A549 (cell line): ENCODE data around the gene KCNN3. TPM values are rescaled to one million over a fixed set of nuclear protein-coding genes. Genes with fewer than 3 reads are reported as not detected.

Experiments used
- ATAC-seq, 2 experiments: fragments of 200-7000 bp in 1 of 2; fragments of >200 bp in 1 of 2; cut with Nextera tagmentation in 1 of 2; cut with Tn5 transposase in 1 of 2; 3 replicates each; pipeline versions ENCODE4 v1.8.0 to v1.9.1; 2018 to 2020; ENCODE audit warnings: mild to moderate bottlenecking in 1 of 2, moderate library complexity in 1 of 2
- CTCF ChIA-PET: fragments of 300-600 bp; sonication (Branson Sonifier 250); formaldehyde crosslinking; extraction: SDS; loops from one replicate; lab custom pipeline; 2021; ENCODE audit warnings: antibody characterized with exemption, inconsistent platforms; lab: Yijun Ruan, JAX
- POLR2A ChIA-PET: fragments of 350-600 bp; formaldehyde crosslinking; extraction: SDS; loops from one replicate; lab custom pipeline; 2021; ENCODE audit warnings: antibody characterized with exemption, inconsistent platforms; lab: Yijun Ruan, JAX
- DNase-seq, 2 experiments: peaks; one replicate each; pipeline versions ENCODE4 v3.0.0 to v3.0.0-alpha.2; 2011 to 2016; ENCODE audit warnings: low read depth in 1 of 2, low spot score in 1 of 2
- FAIRE-seq: peaks from 2 replicates; lab custom pipeline; 2011; peaks lifted over from hg19 to GRCh38; lab: Jason Lieb, UNC
- H3K27ac ChIP-seq, 2 experiments: fragments of >200 bp; sonication (Bioruptor Twin); formaldehyde crosslinking; 3 replicates each; pipeline ENCODE4 v1.5.1; 2016 to 2017
- H3K4me1 ChIP-seq: fragments of >200 bp; sonication (Bioruptor Twin); formaldehyde crosslinking; 3 replicates; pipeline ENCODE4 v1.6.1; 2016
- H3K4me2 ChIP-seq: fragments of >200 bp; sonication (Bioruptor Twin); formaldehyde crosslinking; 3 replicates; pipeline ENCODE4 v1.6.1; 2016
- H3K4me3 ChIP-seq: fragments of >200 bp; sonication (Bioruptor Twin); formaldehyde crosslinking; 3 replicates; pipeline ENCODE4 v1.5.1; 2016
- H3K9me3 ChIP-seq: fragments of >200 bp; sonication (Bioruptor Twin); formaldehyde crosslinking; 3 replicates; pipeline ENCODE4 v1.6.1; 2016
- CEBPB ChIP-seq, 2 experiments: fragments of >200 bp in 1 of 2; sonication (Bioruptor Twin) in 1 of 2; formaldehyde crosslinking in 1 of 2; IDR thresholded peaks; 2 replicates each; pipeline ENCODE4 v1.6.1; 2012 to 2016
- E2F6 ChIP-seq: IDR thresholded peaks from 2 replicates; pipeline ENCODE4 v1.6.1; 2012; ENCODE audit warnings: low read depth, borderline replicate concordance
- EHF ChIP-seq: fragments of 250-450 bp; sonication (Bioruptor Pico); IDR thresholded peaks from 2 replicates; pipeline ENCODE4 v1.5.0; 2020; ENCODE audit warnings: mild to moderate bottlenecking
- EP300 ChIP-seq, 2 experiments: fragments of >200 bp; sonication (Bioruptor Twin); formaldehyde crosslinking; IDR thresholded peaks; 2 replicates in 1 of 2; 3 replicates in 1 of 2; pipeline ENCODE4 v1.6.1; 2016 to 2017
- FOSB ChIP-seq: fragments of 250-450 bp; sonication (Bioruptor Pico); IDR thresholded peaks from 2 replicates; pipeline ENCODE4 v1.5.0; 2020; ENCODE audit warnings: mild to moderate bottlenecking, moderate library complexity
- GATA3 ChIP-seq: IDR thresholded peaks from 2 replicates; pipeline ENCODE4 v1.6.1; 2012; ENCODE audit warnings: borderline replicate concordance
- HEYL ChIP-seq: fragments of 250-450 bp; sonication (Bioruptor Pico); IDR thresholded peaks from 2 replicates; pipeline ENCODE4 v1.8.0; 2021; ENCODE audit warnings: mild to moderate bottlenecking, moderate library complexity
- HMGXB4 ChIP-seq: fragments of 250-450 bp; sonication (Bioruptor Pico); IDR thresholded peaks from 2 replicates; pipeline ENCODE4 v1.5.0; 2021; ENCODE audit warnings: mild to moderate bottlenecking, moderate library complexity, borderline replicate concordance
- KDM1A ChIP-seq: fragments of 200-600 bp; sonication (generic); IDR thresholded peaks from 2 replicates; pipeline ENCODE4 v1.6.1; 2016; ENCODE audit warnings: low read depth, mild to moderate bottlenecking
- MAZ ChIP-seq: fragments of 150-350 bp; IDR thresholded peaks from 2 replicates; pipeline ENCODE4 v1.6.1; 2014; ENCODE audit warnings: antibody characterized with exemption, low read depth, low read length, borderline replicate concordance
- PBX3 ChIP-seq: IDR thresholded peaks from 2 replicates; pipeline ENCODE4 v1.6.1; 2012
- POLR2A ChIP-seq: IDR thresholded peaks from 2 replicates; pipeline ENCODE4 v1.6.1; 2012; ENCODE audit warnings: mild to moderate bottlenecking, low read length
- RAD21 ChIP-seq, 2 experiments: fragments of >200 bp in 1 of 2; sonication (Bioruptor Twin) in 1 of 2; formaldehyde crosslinking in 1 of 2; IDR thresholded peaks in 1 of 2; conservative IDR thresholded peaks in 1 of 2; 2 replicates in 1 of 2; 3 replicates in 1 of 2; pipeline ENCODE4 v1.6.1; 2012 to 2018; ENCODE audit warnings: inconsistent platforms in 1 of 2
- RARB ChIP-seq: fragments of 250-450 bp; sonication (Bioruptor Pico); IDR thresholded peaks from 2 replicates; pipeline ENCODE4 v1.8.0; 2021; ENCODE audit warnings: mild to moderate bottlenecking, moderate library complexity
- RFX5 ChIP-seq: fragments of 450-650 bp; IDR thresholded peaks from 2 replicates; pipeline ENCODE4 v1.7.1; 2014; ENCODE audit warnings: antibody characterized with exemption, mild to moderate bottlenecking, moderate library complexity
- RNF2 ChIP-seq: fragments of 200-600 bp; sonication (generic); IDR thresholded peaks from 2 replicates; pipeline ENCODE4 v1.6.1; 2016; ENCODE audit warnings: low read depth, mild to moderate bottlenecking, antibody characterized with exemption, moderate library complexity, borderline replicate concordance
- SMC3 ChIP-seq: fragments of >200 bp; sonication (Bioruptor Twin); formaldehyde crosslinking; IDR thresholded peaks from 3 replicates; pipeline ENCODE4 v1.6.1; 2018; ENCODE audit warnings: inconsistent platforms
- SREBF2 ChIP-seq: fragments of 450-650 bp; IDR thresholded peaks from 2 replicates; pipeline ENCODE4 v1.6.1; 2014; ENCODE audit warnings: mild to moderate bottlenecking, moderate library complexity
- TFCP2L1 ChIP-seq: fragments of 250-450 bp; sonication (Bioruptor Pico); IDR thresholded peaks from 2 replicates; pipeline ENCODE4 v1.5.0; 2021; ENCODE audit warnings: mild to moderate bottlenecking
- ZC3H11A ChIP-seq: fragments of 450-650 bp; IDR thresholded peaks from 2 replicates; pipeline ENCODE4 v1.6.1; 2014; ENCODE audit warnings: antibody characterized with exemption, mild to moderate bottlenecking
- WGBS: methylation state at CpG from one replicate; pipeline ENCODE4 v1.1.6; 2017; ENCODE audit errors: missing lambda C conversion rate; 5-methylcytosine and 5-hydroxymethylcytosine counted together
- polyA plus RNA-seq, 4 experiments: library from polyadenylated mRNA; depleted of rRNA in 3 of 4; stranded (reverse); fragments of >200 nt; fragmentation: RNase III in 1 of 4; extraction: RNeasy Plus Mini Kit Qiagen cat#74134 plus additional on column Dnase treatment in 1 of 4; gene quantifications; 2 replicates in 3 of 4; 3 replicates in 1 of 4; pipeline ENCODE4 v1.2.3, GENCODE V29; 2011 to 2017

KCNN3 gene
- polyA plus RNA-seq, 2 of the 4 experiments (the other 2 are of a cell fraction): 0.01 to 0.03 TPM

GRCh38 chr1:154813846-154814505 lies 56.1 kb downstream of the KCNN3 start (continued):
- no peak for TF ChIP-seq EP300 (IDR thresholded peaks at IDR 0.05)
- no peak for TF ChIP-seq HEYL (CRISPR knock-in tag)
- no peak for TF ChIP-seq POLR2A
- no peak for TF ChIP-seq TFCP2L1 (CRISPR knock-in tag)
- TF ChIP-seq MAZ: no peak
- no peak for TF ChIP-seq CEBPB (IDR thresholded peaks at IDR 0.05)
- TF ChIP-seq SREBF2: no peak
- TF ChIP-seq EHF: no peak

GRCh38 chr1:154813300-154813816 lies 56.7 kb downstream of the KCNN3 start:
- ATAC-seq (no peak), DNase-seq (no peak), FAIRE-seq (no peak)
- H3K27ac ChIP-seq: no peak overlapping the region
- POLR2A ChIA-PET: no interaction called here
- 74% methylated on average over 18 of the region's 18 CpGs for WGBS
- CTCF ChIA-PET: interaction anchor here (0.7 to 1.7 kb wide), 4 partner anchors 9 to 279 kb away, joined by 3 to 5 read pairs (median 3); no protein-coding TSS in a partner anchor
- H3K4me2 ChIP-seq: no peak overlapping the region
- no peak overlapping the region for H3K4me3 ChIP-seq
- no peaks in the 10 kb centered on the region for H3K9me3 ChIP-seq
- no peak for TF ChIP-seq FOSB
- H3K4me1 ChIP-seq: no peaks in the 10 kb centered on the region; the same call in 2 of the 3 replicates

- ChIA-PET POLR2A (no interaction called here), CTCF (interaction anchor here (0.7 to 1.7 kb wide), 3 partner anchors 9 to 52 kb away, joined by 3 to 5 read pairs (median 3); no protein-coding TSS in a partner anchor)
- no peak overlapping the region for H3K4me3 ChIP-seq
- no peak overlapping the region for H3K4me2 ChIP-seq
- H3K4me1 ChIP-seq: no peaks in the 10 kb centered on the region; the same call in 2 of the 3 replicates
- H3K27ac ChIP-seq: no peak overlapping the region
- WGBS: 60% methylated on average over 3 of the region's 3 CpGs
- FAIRE-seq: no peak
- no peaks in the 10 kb centered on the region for H3K9me3 ChIP-seq
- no peak for TF ChIP-seq SMC3
- no peak for TF ChIP-seq RNF2
- no peak for TF ChIP-seq KDM1A
- TF ChIP-seq GATA3: no peak
- no peak for TF ChIP-seq HEYL (CRISPR knock-in tag)
- no peak for TF ChIP-seq RFX5
- no peak for TF ChIP-seq HMGXB4 (CRISPR knock-in tag)
- TF ChIP-seq PBX3: no peak
- TF ChIP-seq RARB (CRISPR knock-in tag): no peak
- no peak for TF ChIP-seq EHF
- DNase-seq: no peak
- no peak for ATAC-seq
Observed at GRCh38 chr1:154812877-154813276, 57.2 kb downstream of the KCNN3 start.

- no peak overlapping the region for H3K4me3 ChIP-seq
- no peak overlapping the region for H3K27ac ChIP-seq
- WGBS: 83% methylated on average over 1 of the region's 1 CpG
- no peak overlapping the region for H3K4me2 ChIP-seq
- FAIRE-seq (no peak), ATAC-seq (no peak), DNase-seq (no peak)
- POLR2A ChIA-PET: no interaction called here
- H3K9me3 ChIP-seq: no peaks in the 10 kb centered on the region
- H3K4me1 ChIP-seq: no peaks in the 10 kb centered on the region; the same call in 2 of the 3 replicates
- TF ChIP-seq PBX3: no peak
- no peak for TF ChIP-seq ZC3H11A
- no peak for TF ChIP-seq FOSB
- TF ChIP-seq E2F6: no peak
- no peak for TF ChIP-seq RAD21 (conservative IDR thresholded peaks at IDR 0.05 in 1 of 2, IDR thresholded peaks at IDR 0.05 in 1 of 2)
- CTCF ChIA-PET: no interaction called here
Observed at GRCh38 chr1:154810571-154810970, 59.5 kb downstream of the KCNN3 start.
